ENCODE results near the gene DOC2B. TPM values are rescaled to one million over a fixed set of nuclear protein-coding genes. Genes with fewer than 3 reads are reported as not detected.

The DOC2B gene
- total and polyA plus RNA-seq, 4 donors: 0.13 to 35.3 (median 8.2) TPM

DNA sequence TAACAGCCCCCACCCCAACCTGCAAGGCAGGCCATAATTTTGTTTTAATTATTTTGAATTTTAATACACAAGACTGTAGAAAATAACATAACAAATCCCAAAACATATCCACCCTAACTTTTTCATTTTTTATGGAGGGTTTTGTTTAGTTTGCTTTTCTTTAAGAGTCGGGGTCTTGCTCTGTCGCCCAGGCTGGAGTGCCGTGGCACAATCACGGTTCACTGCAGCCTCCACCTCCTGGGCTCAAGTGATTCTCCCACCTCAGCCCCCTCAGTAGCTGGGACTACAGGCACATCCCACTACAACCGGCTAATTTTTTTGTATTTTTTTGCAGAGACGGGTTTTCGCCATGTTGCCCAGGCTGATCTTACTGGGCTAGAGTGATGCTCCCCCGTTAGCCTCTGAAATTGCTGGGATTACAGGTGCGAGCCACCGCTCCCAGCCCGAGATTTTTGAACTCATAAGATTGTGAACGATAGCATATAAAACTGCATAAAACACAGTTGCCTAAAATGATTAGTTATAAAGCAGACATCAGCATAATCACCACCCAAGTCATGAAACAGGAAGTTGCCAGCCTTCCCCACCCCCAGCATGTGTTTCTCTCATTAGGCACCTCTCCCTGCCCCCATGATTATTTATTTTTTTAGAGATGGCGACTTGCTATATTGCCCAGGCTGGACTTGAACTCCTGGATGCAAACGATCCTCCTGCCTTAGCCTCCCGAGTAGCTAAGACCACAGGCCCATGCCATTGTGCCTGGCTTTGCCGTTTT, 13.6 kb upstream of the DOC2B start:
- ATAC-seq (ENCODE audit: low FRiP score) (no peak), DNase-seq (peak in 1 of 2 donors; percentile 36)
- H3K4me3 ChIP-seq (ENCODE audit: low read length in 2 of 2): no peak overlapping the region
- WGBS, 2 donors: 60 to 79% methylated on average over 16 of the region's 16 CpGs
- H3K27me3 ChIP-seq (ENCODE audit: control insufficient read depth in 1 of 2, insufficient read depth in 2 of 2, low read length in 1 of 2): no peaks in the 10 kb centered on the region
- no peaks in the 10 kb centered on the region for H3K9me3 ChIP-seq (ENCODE audit: control insufficient read depth, low read length)
- H3K4me1 ChIP-seq (ENCODE audit: control insufficient read depth in 1 of 2, insufficient read depth in 2 of 2, low read length in 2 of 2): no peaks in the 10 kb centered on the region
- intact Hi-C loops (cut with DNase I): no loop called here
- no peaks in the 10 kb centered on the region for H3K36me3 ChIP-seq (ENCODE audit: control insufficient read depth in 1 of 2, insufficient read depth in 2 of 2, low read length in 1 of 2)
- H3K27ac ChIP-seq (ENCODE audit: low read depth in 1 of 2, low read length in 2 of 2): no peak overlapping the region

DNA sequence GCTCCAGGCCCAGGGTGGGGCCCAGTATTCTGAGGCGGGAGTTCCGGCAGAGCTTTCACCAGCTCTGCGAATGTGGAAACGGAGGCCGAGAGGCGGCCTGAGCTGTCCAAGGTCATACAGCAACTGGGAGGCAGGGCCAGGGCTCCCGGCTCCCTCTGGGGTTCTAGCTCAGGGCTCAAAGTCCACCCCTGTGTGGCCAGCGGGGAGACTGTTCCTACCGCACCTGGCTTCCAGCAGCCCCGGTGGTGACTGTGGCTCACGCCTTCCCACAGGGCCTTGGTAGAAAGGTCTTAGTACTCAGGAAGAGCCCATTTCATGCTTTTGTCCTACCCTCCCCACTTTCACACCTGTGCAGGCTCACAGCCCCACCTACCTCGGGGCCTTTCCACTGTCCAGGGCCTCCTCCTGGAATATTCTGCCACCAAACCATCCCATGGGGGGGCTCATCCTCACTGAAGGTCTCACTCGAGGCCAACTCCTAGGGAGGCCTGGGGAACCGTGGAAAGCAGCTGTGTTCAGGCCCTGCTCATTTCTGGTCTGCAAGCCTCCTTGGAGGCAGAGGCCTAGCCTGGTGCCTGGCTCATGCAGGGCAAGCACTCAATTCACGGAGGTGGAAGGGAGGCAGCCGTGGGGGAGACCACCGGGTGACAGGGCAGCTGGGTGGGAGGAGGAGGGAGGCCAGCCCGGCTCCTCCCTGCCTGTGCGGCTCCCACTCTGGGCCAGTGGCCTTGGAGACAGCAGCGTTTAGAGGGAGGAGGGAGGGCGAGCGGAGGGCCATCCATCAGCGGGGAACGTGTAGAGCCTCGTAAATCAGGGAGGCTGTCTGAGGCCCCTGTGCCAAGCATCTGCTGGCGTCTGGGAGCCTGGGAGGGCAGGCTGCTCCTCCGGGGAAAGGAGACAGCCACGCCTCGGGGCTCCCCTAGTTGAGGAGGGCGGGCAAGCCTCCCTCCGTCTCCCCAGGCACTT, 12.7 kb upstream of the DOC2B start:
- Histone ChIP-seq H3K36me3 (ENCODE audit: control insufficient read depth in 1 of 2, insufficient read depth in 2 of 2, low read length in 1 of 2) (no peaks in the 10 kb centered on the region), H3K4me1 (ENCODE audit: control insufficient read depth in 1 of 2, insufficient read depth in 2 of 2, low read length in 2 of 2) (no peaks in the 10 kb centered on the region), H3K9me3 (ENCODE audit: control insufficient read depth, low read length) (no peaks in the 10 kb centered on the region), H3K4me3 (ENCODE audit: low read length in 2 of 2) (no peak overlapping the region), H3K27me3 (ENCODE audit: control insufficient read depth in 1 of 2, insufficient read depth in 2 of 2, low read length in 1 of 2) (no peaks in the 10 kb centered on the region), H3K27ac (ENCODE audit: low read depth in 1 of 2, low read length in 2 of 2) (no peak overlapping the region)
- DNase-seq (peak in 1 of 2 donors; percentile 35), ATAC-seq (ENCODE audit: low FRiP score) (no peak)
- intact Hi-C loops (cut with DNase I): no loop called here
- WGBS, 2 donors: 50 to 59% methylated on average over 31 of the region's 31 CpGs

DNA sequence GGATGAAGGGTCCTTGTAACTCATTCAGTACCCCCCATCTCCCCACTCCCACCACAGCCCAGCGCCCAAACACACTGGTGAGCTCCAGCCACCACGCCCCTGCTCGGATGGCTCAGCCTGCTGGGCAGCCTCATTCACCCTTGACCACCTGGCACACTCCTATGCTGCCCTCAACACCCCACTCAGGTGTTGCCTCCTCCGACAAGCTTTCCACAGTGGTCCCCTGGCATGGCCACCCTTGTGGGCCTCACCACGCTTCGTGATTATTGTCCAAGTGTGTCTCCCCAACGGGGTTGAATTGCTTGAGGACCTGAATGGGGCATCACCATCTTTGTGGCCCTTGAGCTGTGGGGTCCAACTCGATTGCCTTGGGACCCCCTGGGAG, 12.0 kb upstream of the DOC2B start:
- Histone ChIP-seq H3K27ac (ENCODE audit: low read depth in 1 of 2, low read length in 2 of 2) (no peak overlapping the region), H3K9me3 (ENCODE audit: control insufficient read depth, low read length) (no peaks in the 10 kb centered on the region), H3K4me1 (ENCODE audit: control insufficient read depth in 1 of 2, insufficient read depth in 2 of 2, low read length in 2 of 2) (no peaks in the 10 kb centered on the region), H3K4me3 (ENCODE audit: low read length in 2 of 2) (no peak overlapping the region), H3K36me3 (ENCODE audit: control insufficient read depth in 1 of 2, insufficient read depth in 2 of 2, low read length in 1 of 2) (no peaks in the 10 kb centered on the region), H3K27me3 (ENCODE audit: control insufficient read depth in 1 of 2, insufficient read depth in 2 of 2, low read length in 1 of 2) (no peaks in the 10 kb centered on the region)
- ATAC-seq (ENCODE audit: low FRiP score) (no peak), DNase-seq (no peak)
- 91 to 94% methylated on average over 8 of the region's 8 CpGs for WGBS, 2 donors
- intact Hi-C loops (cut with DNase I): no loop called here

DNA sequence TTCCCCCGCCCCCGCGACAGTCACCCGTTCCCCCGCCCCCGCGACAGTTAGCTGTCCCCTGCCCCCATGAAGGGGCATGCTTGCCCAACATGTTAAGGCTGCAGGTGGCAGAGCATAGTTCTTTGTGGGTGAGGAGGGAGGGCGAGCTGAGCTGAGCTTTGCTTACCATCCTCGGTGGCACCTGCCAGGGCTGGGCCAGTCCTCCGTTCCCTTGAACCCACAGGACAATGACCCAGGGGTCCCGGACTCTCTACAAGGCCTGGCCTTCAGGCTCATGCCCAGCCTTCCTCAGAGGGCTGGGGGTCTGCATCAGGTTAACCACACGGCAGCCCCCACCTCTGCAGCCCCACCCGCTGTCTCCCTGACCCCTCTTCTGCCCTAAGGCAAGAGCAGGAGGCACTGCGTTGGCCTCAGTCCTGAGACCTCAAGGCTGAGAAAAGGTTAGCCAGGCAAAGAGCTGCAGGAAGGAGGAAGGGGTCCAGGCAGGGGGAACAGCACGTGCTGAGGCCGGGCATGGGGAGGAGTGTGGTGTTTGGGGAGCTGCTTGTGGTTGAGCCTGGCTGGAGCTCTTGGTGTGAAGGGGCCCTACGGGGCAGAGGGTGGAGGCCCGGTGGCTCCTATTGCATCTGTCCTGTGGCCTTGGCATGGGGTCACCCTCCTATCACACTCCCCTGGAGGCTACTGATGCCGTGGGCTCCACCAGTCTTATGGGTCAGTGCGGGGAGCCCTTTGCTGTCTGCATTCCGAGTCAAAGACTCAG, 11.4 kb upstream of the DOC2B start:
- Histone ChIP-seq H3K9me3 (ENCODE audit: control insufficient read depth, low read length) (no peaks in the 10 kb centered on the region), H3K4me3 (ENCODE audit: low read length in 2 of 2) (no peak overlapping the region), H3K4me1 (ENCODE audit: control insufficient read depth in 1 of 2, insufficient read depth in 2 of 2, low read length in 2 of 2) (no peaks in the 10 kb centered on the region), H3K27me3 (ENCODE audit: control insufficient read depth in 1 of 2, insufficient read depth in 2 of 2, low read length in 1 of 2) (no peaks in the 10 kb centered on the region), H3K36me3 (ENCODE audit: control insufficient read depth in 1 of 2, insufficient read depth in 2 of 2, low read length in 1 of 2) (no peaks in the 10 kb centered on the region), H3K27ac (ENCODE audit: low read depth in 1 of 2, low read length in 2 of 2) (no peak overlapping the region)
- DNase-seq (peak in 1 of 2 donors; percentile 33), ATAC-seq (ENCODE audit: low FRiP score) (no peak)
- 92% methylated on average over 14 to 21 of the region's 21 CpGs for WGBS, 2 donors
- intact Hi-C loops (cut with DNase I): no loop called here

DNA sequence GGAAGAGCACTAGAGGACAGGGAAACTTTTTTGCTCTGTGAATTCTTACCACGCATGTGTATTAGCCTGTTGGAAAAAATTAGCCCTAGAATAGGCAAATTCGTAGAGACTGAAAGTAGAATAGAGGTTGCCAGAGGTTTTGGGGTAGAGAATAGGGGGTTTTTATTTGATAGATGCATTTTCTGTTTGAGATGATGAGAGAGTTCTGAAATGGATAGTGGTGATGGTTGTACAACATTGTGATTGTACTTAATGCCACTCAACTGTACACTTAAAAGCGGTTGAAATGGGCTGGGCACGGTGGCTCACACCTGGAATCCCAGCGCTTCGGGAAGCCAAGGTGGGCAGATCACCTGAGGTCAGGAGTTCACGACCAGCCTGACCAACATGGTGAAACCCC, 8.0 kb upstream of the DOC2B start:
- WGBS, 2 donors: 82 to 86% methylated on average over 7 of the region's 7 CpGs
- no peaks in the 10 kb centered on the region for H3K9me3 ChIP-seq (ENCODE audit: control insufficient read depth, low read length)
- H3K36me3 ChIP-seq (ENCODE audit: control insufficient read depth in 1 of 2, insufficient read depth in 2 of 2, low read length in 1 of 2): no peaks in the 10 kb centered on the region
- intact Hi-C loops (cut with DNase I): no loop called here
- no peak for ATAC-seq (ENCODE audit: low FRiP score)
- DNase-seq: no peak
- H3K27me3 ChIP-seq (ENCODE audit: control insufficient read depth in 1 of 2, insufficient read depth in 2 of 2, low read length in 1 of 2): no peaks in the 10 kb centered on the region
- H3K4me1 ChIP-seq (ENCODE audit: control insufficient read depth in 1 of 2, insufficient read depth in 2 of 2, low read length in 2 of 2): no peaks in the 10 kb centered on the region
- H3K27ac ChIP-seq (ENCODE audit: low read depth in 1 of 2, low read length in 2 of 2): no peak overlapping the region
- no peak overlapping the region for H3K4me3 ChIP-seq (ENCODE audit: low read length in 2 of 2)

DNA sequence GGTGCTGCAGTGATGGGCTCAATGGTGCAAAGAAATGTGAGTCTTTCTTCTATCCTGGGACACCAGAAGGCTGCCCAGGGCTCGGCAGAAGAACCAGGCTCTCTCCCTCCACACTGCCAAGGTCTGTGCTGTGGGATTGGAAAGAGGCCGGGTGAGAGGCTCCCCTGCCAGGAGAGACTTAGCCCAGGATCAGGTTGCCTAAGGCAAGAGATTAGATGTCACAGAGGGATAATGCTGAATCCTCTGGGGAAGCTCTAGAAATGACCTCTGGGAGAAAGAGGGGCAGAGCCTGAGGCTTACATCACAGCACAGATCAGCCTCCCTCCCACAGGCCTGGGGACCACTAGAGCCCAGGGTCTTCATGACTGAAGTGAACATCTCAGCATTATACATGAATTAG, 5.7 kb upstream of the DOC2B start:
- H3K4me1 ChIP-seq (ENCODE audit: control insufficient read depth in 1 of 2, insufficient read depth in 2 of 2, low read length in 2 of 2): no peaks in the 10 kb centered on the region
- no peaks in the 10 kb centered on the region for H3K27me3 ChIP-seq (ENCODE audit: control insufficient read depth in 1 of 2, insufficient read depth in 2 of 2, low read length in 1 of 2)
- WGBS, 2 donors: 72 to 90% methylated on average over 2 of the region's 2 CpGs
- no peak for ATAC-seq (ENCODE audit: low FRiP score)
- H3K9me3 ChIP-seq (ENCODE audit: control insufficient read depth, low read length): no peaks in the 10 kb centered on the region
- no peaks in the 10 kb centered on the region for H3K36me3 ChIP-seq (ENCODE audit: control insufficient read depth in 1 of 2, insufficient read depth in 2 of 2, low read length in 1 of 2)
- DNase-seq: peak in 1 of 2 donors; percentile 2
- H3K4me3 ChIP-seq (ENCODE audit: low read length in 2 of 2): no peak overlapping the region
- no peak overlapping the region for H3K27ac ChIP-seq (ENCODE audit: low read depth in 1 of 2, low read length in 2 of 2)
- intact Hi-C loops (cut with DNase I): no loop called here

DNA sequence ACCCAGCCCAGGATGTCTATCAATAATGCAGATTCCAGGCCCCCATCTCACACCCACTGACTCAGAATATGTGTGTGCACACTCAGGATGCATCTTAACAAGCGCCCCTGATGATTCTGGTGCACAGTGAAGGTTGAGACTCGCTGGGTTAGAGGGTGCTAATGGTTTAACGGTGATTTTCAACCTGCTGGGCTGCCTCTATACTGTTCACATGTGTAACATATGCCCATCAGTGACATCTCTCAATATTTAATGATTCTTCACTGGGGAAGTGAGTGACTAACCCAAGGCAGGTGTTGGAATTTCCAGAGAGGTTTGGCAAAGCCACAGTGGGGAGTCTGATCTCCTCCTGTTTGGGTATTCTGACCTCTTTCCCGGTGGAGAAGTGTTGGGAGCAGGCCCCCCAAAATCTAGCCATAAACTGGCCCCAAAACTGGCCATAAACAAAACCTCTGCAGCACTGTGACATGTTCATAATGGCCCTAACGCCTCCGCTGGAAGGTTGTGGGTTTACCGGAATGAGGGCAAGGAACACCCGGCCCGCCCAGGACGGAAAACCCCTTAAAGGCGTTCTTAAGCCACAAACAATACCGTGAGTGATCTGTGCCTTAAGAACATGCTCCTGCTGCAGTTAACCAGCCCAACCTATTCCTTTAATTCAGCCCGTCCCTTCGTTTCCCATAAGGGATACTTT, 4.1 kb upstream of the DOC2B start:
- Histone ChIP-seq H3K27ac (ENCODE audit: low read depth in 1 of 2, low read length in 2 of 2) (no peak overlapping the region), H3K9me3 (ENCODE audit: control insufficient read depth, low read length) (no peaks in the 10 kb centered on the region), H3K4me1 (ENCODE audit: control insufficient read depth in 1 of 2, insufficient read depth in 2 of 2, low read length in 2 of 2) (no peaks in the 10 kb centered on the region), H3K4me3 (ENCODE audit: low read length in 2 of 2) (no peak overlapping the region), H3K27me3 (ENCODE audit: control insufficient read depth in 1 of 2, insufficient read depth in 2 of 2, low read length in 1 of 2) (no peaks in the 10 kb centered on the region), H3K36me3 (ENCODE audit: control insufficient read depth in 1 of 2, insufficient read depth in 2 of 2, low read length in 1 of 2) (no peaks in the 10 kb centered on the region)
- intact Hi-C loops (cut with DNase I): no loop called here
- ATAC-seq (ENCODE audit: low FRiP score) (no peak), DNase-seq (peak in 1 of 2 donors; percentile 13)
- 65 to 82% methylated on average over 14 of the region's 14 CpGs for WGBS, 2 donors

DNA sequence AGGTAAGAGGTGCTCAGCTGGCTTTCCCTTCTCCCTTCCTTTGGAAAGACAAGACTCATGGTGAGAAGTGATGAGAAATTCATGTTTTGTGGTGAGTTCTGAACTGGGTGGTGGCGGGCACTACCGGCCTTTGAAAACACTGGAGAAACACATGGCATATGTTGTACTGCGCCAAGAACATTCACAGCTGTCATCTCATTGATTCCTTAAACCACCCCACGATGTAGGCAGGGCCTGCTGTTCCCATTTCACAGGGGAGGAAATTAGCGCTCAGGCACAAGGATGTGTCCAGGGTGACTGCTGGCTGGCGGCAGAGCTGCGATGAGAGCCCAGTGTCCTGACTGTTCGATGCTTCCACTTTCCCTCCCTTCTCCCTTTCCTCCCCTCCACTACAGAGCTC, 1.6 kb upstream of the DOC2B start:
- DNase-seq (no peak), ATAC-seq (ENCODE audit: low FRiP score) (no peak)
- H3K27me3 ChIP-seq (ENCODE audit: control insufficient read depth in 1 of 2, insufficient read depth in 2 of 2, low read length in 1 of 2): no peaks in the 10 kb centered on the region
- intact Hi-C loops (cut with DNase I): no loop called here
- H3K4me3 ChIP-seq (ENCODE audit: low read length in 2 of 2): no peak overlapping the region
- WGBS, 2 donors: 80 to 88% methylated on average over 8 of the region's 8 CpGs
- H3K4me1 ChIP-seq (ENCODE audit: control insufficient read depth in 1 of 2, insufficient read depth in 2 of 2, low read length in 2 of 2): no peaks in the 10 kb centered on the region
- no peaks in the 10 kb centered on the region for H3K36me3 ChIP-seq (ENCODE audit: control insufficient read depth in 1 of 2, insufficient read depth in 2 of 2, low read length in 1 of 2)
- H3K9me3 ChIP-seq (ENCODE audit: control insufficient read depth, low read length): no peaks in the 10 kb centered on the region
- H3K27ac ChIP-seq (ENCODE audit: low read depth in 1 of 2, low read length in 2 of 2): no peak overlapping the region
